IMR-90 (cell line): ENCODE measurements around the gene ABCA2. TPM values are rescaled to one million over a fixed set of nuclear protein-coding genes. Genes with fewer than 3 reads are reported as not detected.

Experiments
- ATAC-seq: fragments of 200-7000 bp; cut with Tn5 transposase; 2 replicates; pipeline ENCODE4 v1.9.1; 2020; ENCODE audit warnings: low read depth, mild to moderate bottlenecking, moderate library complexity
- BruUV-seq: library from RNA; stranded (reverse); fragments of 400-500 nt; replicated peaks from 2 replicates; lab custom pipeline; 2021; lab: Mats Ljungman, UMichigan
- CTCF ChIA-PET: fragments of 300-600 bp; formaldehyde crosslinking; extraction: SDS; loops from one replicate; lab custom pipeline; 2021; ENCODE audit warnings: antibody characterized with exemption; lab: Yijun Ruan, JAX
- POLR2A ChIA-PET: fragments of 300-600 bp; sonication (Branson Sonifier 250); formaldehyde crosslinking; loops from one replicate; lab custom pipeline; 2022; ENCODE audit warnings: antibody characterized with exemption; ENCODE audit not compliant: unreplicated experiment; lab: Charles Lee
- DNase-seq: peaks from one replicate; pipeline ENCODE4 v3.0.0; 2013
- H2AFZ ChIP-seq: replicated peaks from 2 replicates; pipeline ENCODE3; 2013; ENCODE audit warnings: low read length, mild to moderate bottlenecking; ENCODE audit not compliant: poor library complexity
- H2AK5ac ChIP-seq: 2 replicates; pipeline ENCODE4 v1.6.1; 2013; ENCODE audit warnings: low read depth, low read length, inconsistent platforms
- H2AK9ac ChIP-seq: replicated peaks from 2 replicates; pipeline ENCODE3; 2013; ENCODE audit warnings: mild to moderate bottlenecking, low read depth, low read length, moderate library complexity; ENCODE audit not compliant: poor library complexity
- H2BK120ac ChIP-seq: 2 replicates; pipeline ENCODE4 v1.6.1; 2013; ENCODE audit warnings: low read depth, low read length, inconsistent platforms
- H2BK15ac ChIP-seq: 3 replicates; pipeline ENCODE4 v1.6.1; 2013; ENCODE audit warnings: low read depth, low read length, inconsistent platforms
- H2BK20ac ChIP-seq: 2 replicates; pipeline ENCODE4 v1.6.1; 2013; ENCODE audit warnings: low read depth, mild to moderate bottlenecking, inconsistent platforms, low read length, moderate library complexity
- H2BK5ac ChIP-seq: 2 replicates; pipeline ENCODE4 v1.6.1; 2013; ENCODE audit warnings: mild to moderate bottlenecking, low read depth, low read length, inconsistent platforms; ENCODE audit not compliant: poor library complexity, severe bottlenecking
- H3K14ac ChIP-seq: replicated peaks from 2 replicates; pipeline ENCODE4 v1.6.1; 2013; ENCODE audit warnings: low read depth, low read length, inconsistent platforms
- H3K18ac ChIP-seq: 2 replicates; pipeline ENCODE4 v1.6.1; 2013; ENCODE audit warnings: low read depth, low read length, control low read depth
- H3K23ac ChIP-seq: 2 replicates; pipeline ENCODE4 v1.6.1; 2013; ENCODE audit warnings: low read depth, low read length, inconsistent platforms
- H3K27ac ChIP-seq: 2 replicates; pipeline ENCODE4 v1.5.1; 2013; ENCODE audit warnings: mild to moderate bottlenecking, control low read depth, low read length; ENCODE audit not compliant: insufficient read depth
- H3K27me3 ChIP-seq: 2 replicates; pipeline ENCODE4 v1.6.1; 2013; ENCODE audit warnings: low read length; ENCODE audit not compliant: control insufficient read depth, insufficient read depth
- H3K36me3 ChIP-seq: 2 replicates; pipeline ENCODE4 v1.6.1; 2013; ENCODE audit warnings: low read length, mixed read lengths; ENCODE audit not compliant: control insufficient read depth, insufficient read depth
- H3K4ac ChIP-seq: 2 replicates; pipeline ENCODE4 v1.6.1; 2013; ENCODE audit warnings: low read depth, low read length, inconsistent platforms
- H3K4me1 ChIP-seq: 2 replicates; pipeline ENCODE4 v1.6.1; 2013; ENCODE audit warnings: low read length, mixed read lengths; ENCODE audit not compliant: control insufficient read depth, insufficient read depth
- H3K4me2 ChIP-seq: 2 replicates; pipeline ENCODE4 v1.6.1; 2013; ENCODE audit warnings: low read depth, mild to moderate bottlenecking, control low read depth, low read length, moderate library complexity
- H3K4me3 ChIP-seq: 2 replicates; pipeline ENCODE4 v1.5.1; 2013; ENCODE audit warnings: low read depth, mild to moderate bottlenecking, control low read depth, low read length, moderate library complexity; ENCODE audit not compliant: insufficient read depth
- H3K56ac ChIP-seq: 2 replicates; pipeline ENCODE4 v1.6.1; 2013; ENCODE audit warnings: low read length, inconsistent platforms; ENCODE audit not compliant: insufficient read depth; ENCODE audit errors: extremely low read depth
- H3K79me1 ChIP-seq, 2 experiments: 2 replicates each; pipeline ENCODE4 v1.6.1; 2013; ENCODE audit warnings: low read length in 2 of 2, inconsistent platforms in 1 of 2, low read depth in 1 of 2
- H3K9ac ChIP-seq: 2 replicates; pipeline ENCODE4 v1.6.1; 2013; ENCODE audit warnings: low read depth, low read length, control low read depth
- H3K9me1 ChIP-seq: 2 replicates; pipeline ENCODE4 v1.6.1; 2013; ENCODE audit warnings: low read length, inconsistent platforms; ENCODE audit not compliant: insufficient read depth
- H3K9me3 ChIP-seq: 2 replicates; pipeline ENCODE4 v1.6.1; 2013; ENCODE audit warnings: low read length; ENCODE audit not compliant: control insufficient read depth, insufficient read depth
- H4K20me1 ChIP-seq: 2 replicates; pipeline ENCODE4 v1.6.1; 2013; ENCODE audit warnings: low read length, inconsistent platforms; ENCODE audit not compliant: insufficient read depth
- H4K5ac ChIP-seq: 2 replicates; pipeline ENCODE4 v1.6.1; 2013; ENCODE audit warnings: mild to moderate bottlenecking, low read depth, low read length, control low read depth
- H4K8ac ChIP-seq, 2 experiments: 2 replicates each; pipeline ENCODE4 v1.6.1; 2013; ENCODE audit warnings: low read depth in 2 of 2, low read length in 2 of 2, control low read depth in 1 of 2, inconsistent platforms in 1 of 2
- H4K91ac ChIP-seq: 2 replicates; pipeline ENCODE4 v1.6.1; 2013; ENCODE audit warnings: low read depth, low read length, inconsistent platforms; ENCODE audit not compliant: insufficient read depth
- BHLHE40 ChIP-seq: fragments of 150-350 bp; IDR thresholded peaks from 2 replicates; pipeline ENCODE4 v1.6.1; 2016; ENCODE audit warnings: mild to moderate bottlenecking, low read depth, low read length
- CEBPB ChIP-seq: IDR thresholded peaks from 2 replicates; pipeline ENCODE4 v1.6.1; 2012; ENCODE audit warnings: low read depth, low read length, improper control_type of control experiment
- CHD1 ChIP-seq: IDR thresholded peaks from 2 replicates; pipeline ENCODE4 v1.6.1; 2012; ENCODE audit warnings: low read depth, low read length, improper control_type of control experiment
- FOS ChIP-seq: fragments of 150-350 bp; IDR thresholded peaks from 2 replicates; pipeline ENCODE4 v1.6.1; 2016; ENCODE audit warnings: low read depth, low read length
- MAFK ChIP-seq: IDR thresholded peaks from 2 replicates; pipeline ENCODE4 v1.6.1; 2012; ENCODE audit warnings: low read depth, low read length, improper control_type of control experiment
- MAZ ChIP-seq: IDR thresholded peaks from 2 replicates; pipeline ENCODE4 v1.6.1; 2012; ENCODE audit warnings: low read depth, mild to moderate bottlenecking, low read length, improper control_type of control experiment, moderate library complexity, borderline replicate concordance
- MXI1 ChIP-seq: IDR thresholded peaks from 2 replicates; pipeline ENCODE4 v1.6.1; 2012; ENCODE audit warnings: low read depth, mild to moderate bottlenecking, low read length, moderate library complexity, borderline replicate concordance
- NFE2L2 ChIP-seq: fragments of 150-350 bp; IDR thresholded peaks from 2 replicates; pipeline ENCODE4 v1.6.1; 2016; ENCODE audit warnings: low read depth, mild to moderate bottlenecking, low read length
- POLR2A ChIP-seq: IDR thresholded peaks from 2 replicates; pipeline ENCODE4 v1.6.1; 2012; ENCODE audit warnings: mild to moderate bottlenecking, low read depth, low read length
- RAD21 ChIP-seq: IDR thresholded peaks from 2 replicates; pipeline ENCODE4 v1.6.1; 2012; ENCODE audit warnings: low read length, improper control_type of control experiment
- RCOR1 ChIP-seq: IDR thresholded peaks from 2 replicates; pipeline ENCODE4 v1.6.1; 2012; ENCODE audit warnings: mild to moderate bottlenecking, low read length, improper control_type of control experiment; ENCODE audit not compliant: insufficient replicate concordance
- RFX5 ChIP-seq: IDR thresholded peaks from 2 replicates; pipeline ENCODE4 v1.8.0; 2012; ENCODE audit warnings: low read depth, mild to moderate bottlenecking, low read length, moderate library complexity
- SMC3 ChIP-seq: fragments of 150-350 bp; IDR thresholded peaks from 2 replicates; pipeline ENCODE4 v1.6.1; 2016; ENCODE audit warnings: low read depth, mild to moderate bottlenecking, antibody characterized with exemption, low read length, moderate library complexity
- WGBS, 2 experiments: methylation state at CpG; one replicate each; pipeline versions ENCODE4 v1.1.5 to v1.1.7; 2013; ENCODE audit warnings: missing lambda C conversion rate in 2 of 2; ENCODE audit not compliant: insufficient read length in 1 of 2; ENCODE audit errors: extremely low coverage in 2 of 2; 5-methylcytosine and 5-hydroxymethylcytosine counted together
- dilution Hi-C: fragments of 300-500 bp; cut with HindIII; formaldehyde crosslinking; loops from one replicate; pipeline ENCODE4 v1.14.3; 2018; ENCODE audit warnings: low sequenced_read_pairs; ENCODE audit not compliant: unreplicated experiment
- in situ Hi-C: fragments of 300-500 bp; cut with MboI; formaldehyde crosslinking; loops from 3 replicates; pipeline ENCODE4 v1.14.3; 2019; ENCODE audit warnings: low sequenced_read_pairs, inconsistent platforms, mixed read lengths
- intact Hi-C: fragments of 100-400 bp; cut with micrococcal nuclease; formaldehyde crosslinking; loops from 2 replicates; pipeline ENCODE4 v1.10.0; 2022
- polyA plus RNA-seq, 3 experiments: library from polyadenylated mRNA; depleted of rRNA; stranded (reverse); fragments of >200 nt; gene quantifications; 2 replicates each; pipeline ENCODE4 v1.2.3, GENCODE V29; 2012; ENCODE audit warnings: low replicate concordance in 1 of 3
- total RNA-seq: library from RNA; depleted of rRNA; stranded (reverse); fragments of >200 nt; gene quantifications from 2 replicates; pipeline ENCODE4 v1.2.3, GENCODE V29; 2012
- TF ChIP-seq, protein P1 (sequence below): fragments of 150-350 bp; IDR thresholded peaks from 2 replicates; pipeline ENCODE4 v1.6.1; 2017; ENCODE audit warnings: mild to moderate bottlenecking, antibody characterized with exemption, low read length, low read depth
- TF ChIP-seq, protein P2 (sequence below): fragments of 150-350 bp; IDR thresholded peaks from 2 replicates; pipeline ENCODE4 v1.6.1; 2016; ENCODE audit warnings: low read depth, mild to moderate bottlenecking, low read length, moderate library complexity, borderline replicate concordance
- TF ChIP-seq, protein P3 (sequence below): conservative IDR thresholded peaks from 2 replicates; pipeline ENCODE4 v1.5.1; 2012; ENCODE audit warnings: mild to moderate bottlenecking, low read depth, low read length, improper control_type of control experiment

Gene ABCA2
- total and polyA plus RNA-seq, 2 of the 4 experiments (the other 2 are of a cell fraction) = 3.8 to 46.0 TPM

DNA sequence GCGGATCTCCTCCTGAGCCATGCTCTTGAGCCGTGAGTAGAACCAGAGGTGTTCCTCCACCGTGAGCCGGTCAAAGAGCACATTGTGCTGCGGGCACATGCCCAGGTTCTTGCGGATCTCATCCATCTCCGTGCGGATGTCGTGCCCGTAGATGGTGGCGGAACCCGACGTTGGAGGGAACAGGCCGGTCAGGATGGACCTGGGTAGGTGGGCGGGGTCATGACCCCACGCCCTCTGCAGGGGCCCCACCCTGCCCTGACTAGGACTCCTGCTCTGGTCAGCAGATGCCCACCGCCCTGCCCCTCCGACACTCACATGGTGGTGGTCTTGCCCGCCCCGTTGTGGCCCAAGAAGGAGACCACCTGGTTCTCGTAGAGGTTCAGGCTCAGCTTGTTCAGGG is 12.1 kb downstream of the ABCA2 start:
- H3K27me3 ChIP-seq = no peaks in the 10 kb centered on the region
- H3K18ac ChIP-seq = no peak overlapping the region
- no peak overlapping the region for H3K9ac ChIP-seq
- no peak overlapping the region for H2AK5ac ChIP-seq
- no peak overlapping the region for H4K91ac ChIP-seq
- no peak overlapping the region for H3K23ac ChIP-seq
- H2BK120ac ChIP-seq = no peak overlapping the region
- ATAC-seq (no peak), DNase-seq (no peak)
- in situ Hi-C loops = no loop called here
- H3K36me3 ChIP-seq = peaks cover 42% of the 10 kb centered on the region; the same call in 1 of the 2 replicates
- no peaks in the 10 kb centered on the region for H3K4me1 ChIP-seq
- no peak overlapping the region for H4K8ac ChIP-seq
- H3K56ac ChIP-seq = no peak overlapping the region
- no peak overlapping the region for H2BK5ac ChIP-seq
- ChIA-PET POLR2A (no interaction called here), CTCF (no interaction called here)
- H3K4ac ChIP-seq = no peak overlapping the region
- no TSS peak for BruUV-seq
- H2BK15ac ChIP-seq = no peak overlapping the region
- no peaks in the 10 kb centered on the region for H3K79me1 ChIP-seq
- H3K9me1 ChIP-seq = no peaks in the 10 kb centered on the region
- 96% methylated on average over 19 of the region's 21 CpGs; no CpG with 5 or more reads in 1 of the 2 experiments for WGBS, 2 experiments
- no peaks in the 10 kb centered on the region for H3K9me3 ChIP-seq
- dilution Hi-C loops = no loop called here
- H4K5ac ChIP-seq = no peak overlapping the region
- H4K20me1 ChIP-seq = no peaks in the 10 kb centered on the region; the same call in 1 of the 2 replicates
- no peak overlapping the region for H2BK20ac ChIP-seq
- intact Hi-C loops = no loop called here
- H3K4me2 ChIP-seq = no peak overlapping the region
- H3K27ac ChIP-seq = no peak overlapping the region
- H3K14ac ChIP-seq = no peak overlapping the region
- TF ChIP-seq FOS (no peak), MAZ (no peak), POLR2A (no peak), RFX5 (no peak), RAD21 (no peak), CHD1 (no peak), NFE2L2 (no peak), BHLHE40 (no peak), SMC3 (no peak), MXI1 (no peak), CEBPB (no peak), RCOR1 (no peak), MAFK (no peak)
- TF ChIP-seq, protein P1, sequence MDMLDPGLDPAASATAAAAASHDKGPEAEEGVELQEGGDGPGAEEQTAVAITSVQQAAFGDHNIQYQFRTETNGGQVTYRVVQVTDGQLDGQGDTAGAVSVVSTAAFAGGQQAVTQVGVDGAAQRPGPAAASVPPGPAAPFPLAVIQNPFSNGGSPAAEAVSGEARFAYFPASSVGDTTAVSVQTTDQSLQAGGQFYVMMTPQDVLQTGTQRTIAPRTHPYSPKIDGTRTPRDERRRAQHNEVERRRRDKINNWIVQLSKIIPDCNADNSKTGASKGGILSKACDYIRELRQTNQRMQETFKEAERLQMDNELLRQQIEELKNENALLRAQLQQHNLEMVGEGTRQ = no peak
- TF ChIP-seq, protein P2, sequence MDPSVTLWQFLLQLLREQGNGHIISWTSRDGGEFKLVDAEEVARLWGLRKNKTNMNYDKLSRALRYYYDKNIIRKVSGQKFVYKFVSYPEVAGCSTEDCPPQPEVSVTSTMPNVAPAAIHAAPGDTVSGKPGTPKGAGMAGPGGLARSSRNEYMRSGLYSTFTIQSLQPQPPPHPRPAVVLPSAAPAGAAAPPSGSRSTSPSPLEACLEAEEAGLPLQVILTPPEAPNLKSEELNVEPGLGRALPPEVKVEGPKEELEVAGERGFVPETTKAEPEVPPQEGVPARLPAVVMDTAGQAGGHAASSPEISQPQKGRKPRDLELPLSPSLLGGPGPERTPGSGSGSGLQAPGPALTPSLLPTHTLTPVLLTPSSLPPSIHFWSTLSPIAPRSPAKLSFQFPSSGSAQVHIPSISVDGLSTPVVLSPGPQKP = no peak
- TF ChIP-seq, protein P3, sequence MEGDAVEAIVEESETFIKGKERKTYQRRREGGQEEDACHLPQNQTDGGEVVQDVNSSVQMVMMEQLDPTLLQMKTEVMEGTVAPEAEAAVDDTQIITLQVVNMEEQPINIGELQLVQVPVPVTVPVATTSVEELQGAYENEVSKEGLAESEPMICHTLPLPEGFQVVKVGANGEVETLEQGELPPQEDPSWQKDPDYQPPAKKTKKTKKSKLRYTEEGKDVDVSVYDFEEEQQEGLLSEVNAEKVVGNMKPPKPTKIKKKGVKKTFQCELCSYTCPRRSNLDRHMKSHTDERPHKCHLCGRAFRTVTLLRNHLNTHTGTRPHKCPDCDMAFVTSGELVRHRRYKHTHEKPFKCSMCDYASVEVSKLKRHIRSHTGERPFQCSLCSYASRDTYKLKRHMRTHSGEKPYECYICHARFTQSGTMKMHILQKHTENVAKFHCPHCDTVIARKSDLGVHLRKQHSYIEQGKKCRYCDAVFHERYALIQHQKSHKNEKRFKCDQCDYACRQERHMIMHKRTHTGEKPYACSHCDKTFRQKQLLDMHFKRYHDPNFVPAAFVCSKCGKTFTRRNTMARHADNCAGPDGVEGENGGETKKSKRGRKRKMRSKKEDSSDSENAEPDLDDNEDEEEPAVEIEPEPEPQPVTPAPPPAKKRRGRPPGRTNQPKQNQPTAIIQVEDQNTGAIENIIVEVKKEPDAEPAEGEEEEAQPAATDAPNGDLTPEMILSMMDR = no peak
- no peak overlapping the region for H3K4me3 ChIP-seq
- no peak overlapping the region for H2AFZ ChIP-seq
- H2AK9ac ChIP-seq = no peak overlapping the region
